ENCODE data around the gene ERG.
A peak's percentile ranks its signal among the peaks of the same experiment; 100 is the strongest.

Gene ERG

GRCh38 chr21:38475519-38475918 is 22.8 kb downstream of the ERG start:
- no peak for FAIRE-seq

GRCh38 chr21:38474796-38475195 is 23.5 kb downstream of the ERG start:
- DNase-seq (ENCODE audit: low spot score), result no peak
- no peak for FAIRE-seq

More at GRCh38 chr21:38475519-38475918, 22.8 kb downstream of the ERG start:
- no peak for DNase-seq (ENCODE audit: low spot score)

- DNase-seq (ENCODE audit: low spot score) (no peak), FAIRE-seq (no peak)
Measured at GRCh38 chr21:38474124-38474523, 24.2 kb downstream of the ERG start.

GRCh38 chr21:38472412-38473108 is 25.7 kb downstream of the ERG start:
- FAIRE-seq (no peak), DNase-seq (ENCODE audit: low spot score) (no peak)

GRCh38 chr21:38471766-38472165 is 26.5 kb downstream of the ERG start:
- no peak for DNase-seq (ENCODE audit: low spot score)
- FAIRE-seq, result no peak

GRCh38 chr21:38470755-38471154 is 27.5 kb downstream of the ERG start:
- no peak for DNase-seq (ENCODE audit: low spot score)
- FAIRE-seq, result no peak

GRCh38 chr21:38469642-38470041 is 28.6 kb downstream of the ERG start:
- FAIRE-seq (no peak), DNase-seq (ENCODE audit: low spot score) (no peak)

GRCh38 chr21:38468989-38469388 is 29.3 kb downstream of the ERG start:
- no peak for DNase-seq (ENCODE audit: low spot score)
- FAIRE-seq, result no peak

- FAIRE-seq (no peak), DNase-seq (ENCODE audit: low spot score) (no peak)
Measured at GRCh38 chr21:38467911-38468310, 30.4 kb downstream of the ERG start.

GRCh38 chr21:38467374-38467773 is 30.9 kb downstream of the ERG start:
- DNase-seq (ENCODE audit: low spot score) (no peak), FAIRE-seq (no peak)

- FAIRE-seq (no peak), DNase-seq (ENCODE audit: low spot score) (peak; percentile 26)
Measured at GRCh38 chr21:38460171-38460742, 38.0 kb downstream of the ERG start.

GRCh38 chr21:38459490-38459889 is 38.8 kb downstream of the ERG start:
- no peak for DNase-seq (ENCODE audit: low spot score)

GRCh38 chr21:38455403-38455802 is 42.9 kb downstream of the ERG start:
- DNase-seq (ENCODE audit: low spot score) (no peak), FAIRE-seq (no peak)

More at GRCh38 chr21:38459490-38459889, 38.8 kb downstream of the ERG start:
- FAIRE-seq, result no peak

- FAIRE-seq, result no peak
Measured at GRCh38 chr21:38454702-38455101, 43.6 kb downstream of the ERG start.

GRCh38 chr21:38454161-38454560 is 44.1 kb downstream of the ERG start:
- FAIRE-seq (no peak), DNase-seq (ENCODE audit: low spot score) (no peak)

More at GRCh38 chr21:38454702-38455101, 43.6 kb downstream of the ERG start:
- no peak for DNase-seq (ENCODE audit: low spot score)

GRCh38 chr21:38448671-38449385 is 49.4 kb downstream of the ERG start:
- DNase-seq (ENCODE audit: low spot score) (no peak), FAIRE-seq (no peak)

- no peak for DNase-seq (ENCODE audit: low spot score)
- no peak for FAIRE-seq
Measured at GRCh38 chr21:38447611-38448010, 50.7 kb downstream of the ERG start.

GRCh38 chr21:38444691-38445090 is 53.6 kb downstream of the ERG start:
- FAIRE-seq (no peak), DNase-seq (ENCODE audit: low spot score) (no peak)

- DNase-seq (ENCODE audit: low spot score) (no peak), FAIRE-seq (no peak)
Measured at GRCh38 chr21:38443110-38443509, 55.2 kb downstream of the ERG start.

- no peak for DNase-seq (ENCODE audit: low spot score)
- FAIRE-seq, result no peak
Measured at GRCh38 chr21:38441153-38441552, 57.1 kb downstream of the ERG start.

- DNase-seq (ENCODE audit: low spot score), result peak; percentile 45
- FAIRE-seq, result no peak
Measured at GRCh38 chr21:38440746-38441145, 57.5 kb downstream of the ERG start.

- no peak for FAIRE-seq
- no peak for DNase-seq (ENCODE audit: low spot score)
Measured at GRCh38 chr21:38439957-38440356, 58.3 kb downstream of the ERG start.

- DNase-seq (ENCODE audit: low spot score) (no peak), FAIRE-seq (no peak)
Measured at GRCh38 chr21:38439426-38439825, 58.9 kb downstream of the ERG start.
